ENCODE measurements around the gene SUGP2.

The SUGP2 gene

DNA sequence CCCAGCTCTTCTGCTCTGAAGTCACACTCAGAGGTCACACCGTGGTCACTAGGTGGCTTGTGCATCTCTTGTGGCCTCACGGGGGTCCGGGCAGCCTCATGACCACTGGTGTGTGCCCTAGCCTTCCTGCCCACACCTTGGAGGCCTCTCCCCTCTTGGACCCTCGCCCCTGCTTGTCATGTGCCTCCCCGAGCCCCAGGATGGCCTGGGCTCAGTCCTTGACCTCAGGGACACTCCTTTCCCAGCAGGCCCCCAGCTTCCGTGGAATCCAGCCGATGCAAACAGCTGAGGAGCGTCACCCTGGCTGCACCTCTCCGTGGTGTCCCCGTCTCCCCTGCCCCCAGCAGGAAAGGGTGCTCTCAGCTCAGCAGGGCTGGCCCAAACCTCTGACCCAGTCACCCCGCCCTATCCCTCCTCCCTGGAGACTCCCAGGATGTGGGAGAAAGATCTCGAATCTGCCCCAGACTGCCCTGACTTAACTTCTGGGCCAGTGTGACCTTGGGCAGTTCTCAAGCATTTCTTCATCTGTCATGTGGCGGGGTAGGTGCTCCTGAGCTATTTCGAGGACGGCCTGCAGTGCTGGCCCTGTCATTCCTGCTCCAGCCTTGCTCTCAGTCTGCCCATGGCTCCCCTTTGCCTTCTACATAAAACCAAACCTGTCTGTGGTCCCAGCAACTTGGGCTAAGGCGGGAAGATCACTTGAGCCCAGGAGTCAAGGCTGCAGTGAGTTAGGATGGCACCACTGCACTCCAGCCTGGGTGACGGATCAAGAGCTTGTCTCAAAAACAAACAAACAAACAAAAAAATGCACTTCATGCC, 25.9 kb upstream of the SUGP2 start:
- DNase-seq: no peak

- no peak for DNase-seq
These were observed 24.4 kb upstream of the SUGP2 start for GRCh38 chr19:19057720-19058119.

- no peak for DNase-seq
These were observed 24.0 kb upstream of the SUGP2 start for GRCh38 chr19:19057317-19057716.

DNA sequence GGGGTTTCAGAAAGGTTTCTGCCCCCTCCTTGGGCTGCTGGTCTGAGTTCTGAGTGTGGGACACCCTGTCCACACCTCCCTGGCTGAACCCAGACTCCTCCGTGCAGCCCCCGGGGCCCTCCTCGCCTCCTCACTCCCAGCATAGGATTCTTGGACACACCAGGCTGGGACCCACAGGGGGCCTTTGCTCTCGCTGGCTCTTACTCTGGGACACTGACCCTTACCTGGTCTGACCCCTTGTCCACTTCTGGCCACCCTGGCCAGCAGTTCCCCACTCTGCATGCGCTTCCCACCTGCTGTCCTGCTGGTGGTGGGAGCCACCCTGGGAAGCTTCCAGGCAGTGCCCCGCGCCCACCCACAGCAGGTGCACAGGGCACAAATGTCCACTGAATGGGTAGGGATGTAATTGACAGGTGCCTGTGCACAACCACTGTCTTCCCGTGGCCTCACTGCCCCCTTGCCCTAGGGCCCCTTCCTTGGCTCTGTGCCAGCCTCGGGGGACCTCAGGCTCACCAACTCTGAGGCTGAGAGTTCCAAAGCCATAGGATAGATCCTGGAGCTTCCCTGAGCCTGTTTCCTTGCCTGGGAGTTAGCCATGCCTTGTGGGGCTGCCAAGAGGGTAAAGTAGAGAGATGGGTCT, 23.4 kb upstream of the SUGP2 start:
- no peak for DNase-seq

GRCh38 chr19:19055701-19056100, 22.4 kb upstream of the SUGP2 start:
- DNase-seq: no peak

GRCh38 chr19:19054939-19055440, 21.7 kb upstream of the SUGP2 start:
- no peak for DNase-seq

GRCh38 chr19:19054315-19054938, 21.1 kb upstream of the SUGP2 start:
- no peak for DNase-seq

DNA sequence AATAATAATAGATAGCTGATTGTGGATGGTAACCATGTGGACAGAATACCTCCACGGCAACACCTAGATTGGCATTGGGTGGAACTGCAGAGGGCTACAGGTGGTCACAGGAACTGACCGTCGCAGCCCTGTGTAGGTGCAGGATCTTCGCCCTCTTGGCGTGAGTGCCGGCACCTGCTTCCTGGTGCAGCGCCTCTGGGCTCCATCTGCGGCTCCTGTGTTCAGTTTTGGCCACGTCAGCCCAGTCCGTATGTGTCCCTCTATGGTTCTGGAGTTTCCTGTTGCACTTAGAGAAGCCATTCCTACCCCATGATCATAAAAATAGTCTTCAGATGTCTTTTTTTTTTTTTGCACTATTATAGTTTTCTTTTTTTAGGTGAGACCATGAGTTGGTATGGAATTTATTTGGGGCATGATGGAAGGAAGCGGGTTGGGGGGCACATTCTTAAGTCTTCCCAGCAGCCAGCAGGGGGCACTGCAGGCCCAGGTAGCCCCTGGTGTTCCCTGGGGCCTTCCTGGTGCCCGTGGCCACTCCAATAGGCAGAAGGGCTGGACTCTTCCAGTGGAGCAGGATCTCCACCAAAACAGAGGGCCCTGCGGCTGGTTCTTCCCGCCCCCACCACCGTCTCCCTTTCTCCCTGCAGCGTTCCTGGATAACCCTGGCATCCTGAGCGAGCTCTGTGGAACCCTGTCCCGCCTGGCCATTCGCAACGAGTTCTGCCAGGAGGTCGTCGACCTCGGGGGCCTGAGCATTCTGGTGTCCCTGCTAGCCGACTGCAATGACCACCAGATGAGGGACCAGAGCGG, 20.4 kb upstream of the SUGP2 start:
- DNase-seq: peak; percentile 60 to 69

GRCh38 chr19:19052921-19053320, 19.6 kb upstream of the SUGP2 start:
- DNase-seq: no peak

GRCh38 chr19:19051478-19052213, 18.3 kb upstream of the SUGP2 start:
- no peak for DNase-seq

DNA sequence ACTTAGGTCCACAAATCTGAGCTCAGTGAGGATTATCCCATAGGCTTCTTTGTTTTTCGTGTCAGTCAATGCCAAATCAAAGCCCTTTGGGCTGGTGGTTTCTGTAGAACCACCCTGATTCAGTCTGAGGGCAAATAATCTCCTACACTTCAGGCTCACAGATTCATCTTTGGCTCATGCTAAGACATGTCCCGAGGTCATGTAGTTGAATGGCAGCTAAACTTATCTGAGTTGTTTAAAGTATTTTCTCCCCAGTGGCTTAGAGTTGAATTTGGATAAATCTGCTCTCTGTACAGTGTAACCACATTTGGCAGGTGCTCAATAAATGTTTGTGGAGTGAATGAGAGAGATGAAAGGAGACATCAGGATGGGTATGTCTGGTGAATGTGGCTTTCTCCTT, 17.4 kb upstream of the SUGP2 start:
- no peak for DNase-seq

DNA sequence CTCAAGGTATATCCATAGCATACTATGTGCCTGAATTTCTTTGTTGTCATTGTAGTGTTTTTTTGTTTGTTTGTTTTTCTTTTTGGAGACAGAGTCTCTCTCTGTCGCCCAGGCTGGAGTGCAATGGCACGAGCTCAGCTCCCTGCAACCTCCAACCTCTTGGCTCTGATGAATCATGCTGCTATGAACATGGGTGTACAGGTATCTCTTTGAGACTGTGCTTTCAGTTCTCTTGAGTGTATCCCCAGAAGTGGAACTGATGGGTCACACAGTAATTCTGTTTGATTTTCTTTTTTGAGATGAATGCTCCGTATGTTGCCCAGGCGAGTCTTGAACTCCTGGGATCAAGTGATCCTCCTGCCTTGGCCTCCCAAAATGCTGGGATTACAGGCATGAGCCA, 16.8 kb upstream of the SUGP2 start:
- no peak for DNase-seq

- no peak for DNase-seq
These were observed 16.1 kb upstream of the SUGP2 start for GRCh38 chr19:19049406-19049805.

- no peak for DNase-seq
These were observed 10.6 kb upstream of the SUGP2 start for GRCh38 chr19:19043881-19044280.

DNA sequence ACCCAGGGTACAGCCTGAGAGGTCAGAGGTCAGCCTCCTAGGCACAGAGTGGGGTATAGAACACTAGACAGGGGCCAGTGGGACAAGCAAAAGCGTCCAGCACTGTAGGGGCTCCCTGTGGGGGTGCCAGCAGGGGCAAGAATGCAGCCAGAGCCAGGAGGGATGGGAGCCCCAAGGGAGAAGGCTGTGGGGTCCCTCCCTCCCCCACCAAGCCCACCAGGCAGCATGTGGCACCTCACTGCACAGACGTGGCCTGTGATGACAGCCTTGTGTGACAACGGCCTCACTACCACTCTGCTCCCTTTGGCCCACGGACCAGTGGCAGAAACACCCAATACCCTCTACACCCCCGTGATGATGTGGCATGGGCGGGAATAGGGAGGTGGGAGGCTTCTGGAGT, 10.2 kb upstream of the SUGP2 start:
- DNase-seq: no peak

- no peak for DNase-seq
These were observed 9.5 kb upstream of the SUGP2 start for GRCh38 chr19:19042732-19043280.

DNA sequence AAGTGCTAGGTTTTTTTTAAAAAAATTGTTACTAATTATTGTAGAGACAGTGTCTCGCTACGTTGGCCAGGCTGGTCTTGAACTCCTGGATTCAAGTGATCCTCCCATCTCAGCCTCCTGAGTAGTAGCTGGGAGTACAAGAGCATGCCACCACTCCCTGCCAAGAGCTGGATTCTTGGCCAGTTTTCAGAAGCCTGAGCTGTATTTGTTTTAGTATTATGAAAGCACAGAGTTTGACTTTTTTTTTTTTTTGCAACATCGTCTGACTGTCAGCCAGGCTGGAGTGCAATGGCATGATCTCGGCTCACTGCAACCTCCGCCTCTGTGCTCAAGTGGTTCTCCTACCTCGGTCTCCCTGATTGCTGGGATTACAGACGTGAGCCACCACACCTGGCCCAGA, 7.1 kb upstream of the SUGP2 start:
- no peak for DNase-seq

DNA sequence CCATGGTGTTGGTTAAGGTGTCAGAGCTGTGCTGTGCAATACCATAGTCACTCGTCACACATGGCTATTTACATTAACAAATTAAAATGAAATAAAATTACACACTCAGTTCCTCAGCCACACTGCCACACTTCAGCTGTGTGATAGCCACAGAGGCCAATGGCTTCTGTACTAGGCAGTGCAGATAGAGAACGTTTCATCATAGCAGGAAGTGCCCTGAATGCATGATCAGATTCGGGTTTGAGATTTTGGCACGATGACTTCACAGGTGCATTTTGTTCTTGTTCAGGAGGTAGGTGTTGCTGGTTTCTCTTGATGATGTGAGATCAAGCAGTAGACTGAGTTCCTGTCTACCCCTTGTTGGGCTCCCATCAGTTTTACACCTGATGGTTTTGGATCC, 6.6 kb upstream of the SUGP2 start:
- DNase-seq: no peak

DNA sequence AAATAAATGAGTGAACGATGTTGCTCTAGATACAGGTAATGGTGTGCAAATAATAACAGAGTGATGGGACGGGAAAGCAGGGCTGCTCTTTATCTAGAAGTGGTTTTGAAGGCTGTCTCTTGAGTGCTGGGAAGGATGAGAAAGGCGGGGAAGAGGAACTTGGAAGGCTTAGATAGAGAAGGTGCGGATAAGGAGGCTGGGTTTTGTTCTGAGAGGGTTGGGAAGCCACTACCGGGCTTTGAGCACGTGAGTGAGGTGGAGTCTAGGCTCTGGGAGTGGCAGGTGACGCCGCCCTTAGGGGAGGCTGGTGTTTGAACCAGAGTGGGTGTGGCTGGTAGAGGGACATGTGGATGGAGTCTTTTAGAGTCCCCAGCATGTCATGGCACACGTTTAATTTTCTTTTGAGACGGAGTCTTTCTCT, 897 bp upstream of the SUGP2 start:
- DNase-seq: peak; percentile 80 to 82

GRCh38 chr19:19033176-19033425, 216 bp downstream of the SUGP2 start:
- DNase-seq: no peak

DNA sequence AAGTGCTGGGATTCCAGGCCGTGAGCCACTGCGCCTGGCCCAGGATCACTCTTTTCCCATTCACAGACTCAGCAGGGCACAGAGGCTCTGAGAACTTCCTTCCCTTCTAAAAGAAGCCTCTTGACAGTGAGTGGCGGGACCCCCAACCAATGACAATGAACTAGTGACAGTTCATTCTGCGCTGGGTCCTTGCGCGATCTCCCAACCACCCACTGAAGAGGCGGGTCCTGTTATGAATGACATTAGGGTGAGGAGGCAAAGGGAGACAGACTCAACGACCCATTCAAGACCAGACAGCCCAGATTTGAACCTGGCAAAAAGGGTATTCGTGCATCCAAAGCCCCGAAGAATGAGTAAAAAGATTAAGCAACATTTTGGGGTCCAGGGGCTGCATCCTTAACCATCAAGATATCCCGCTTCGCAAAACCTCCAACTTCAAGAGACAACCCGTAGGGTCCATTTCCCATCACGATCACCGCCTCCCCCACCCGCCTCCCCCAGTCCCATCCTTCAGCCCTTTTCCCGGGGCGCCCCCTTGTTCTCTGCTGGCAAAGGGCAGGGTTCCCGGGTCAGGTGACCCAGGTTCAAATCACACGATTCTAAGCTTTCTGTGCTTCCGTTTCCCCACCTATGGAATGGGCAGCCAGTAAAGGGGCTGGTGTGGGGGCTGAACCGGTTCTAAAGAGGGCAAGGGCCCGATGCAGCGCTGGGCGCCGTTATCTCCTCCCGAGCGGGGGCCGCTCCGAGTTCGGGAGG, 719 bp downstream of the SUGP2 start:
- peak; percentile 90 to 94 for DNase-seq

GRCh38 chr19:19031891-19032290, 1.4 kb downstream of the SUGP2 start:
- DNase-seq: no peak

Data from activated T-cell treated with anti-CD3 and anti-CD28 coated beads, Interleukin-2, amount 50 U/mL, for 48 hours (primary cell).